H1 (cell line): ENCODE measurements around the gene MBOAT2. TPM values are rescaled to one million over a fixed set of nuclear protein-coding genes. Genes with fewer than 3 reads are reported as not detected.
"Not testable (repeated sequence)": the region's sequence is repeated elsewhere in the genome, so short reads cannot be mapped to it uniquely, and the experiment has no call there.

Source experiments
- CTCF ChIA-PET: fragments of 300-600 bp; sonication (Branson Sonifier 250); formaldehyde crosslinking; loops from one replicate; lab custom pipeline; 2021; ENCODE audit not compliant: partially characterized antibody; lab: Charles Lee
- POLR2A ChIA-PET: fragments of 300-600 bp; sonication (Branson Sonifier 250); formaldehyde crosslinking; loops from one replicate; lab custom pipeline; 2021; ENCODE audit warnings: inconsistent platforms; ENCODE audit not compliant: partially characterized antibody; lab: Charles Lee
- DNase-seq, 2 experiments: peaks; one replicate each; pipeline versions ENCODE4 v3.0.0 to v3.0.0-alpha.2; 2010 to 2022; ENCODE audit warnings: low spot score in 2 of 2, low read depth in 1 of 2, mixed read lengths in 1 of 2
- FAIRE-seq: peaks from 2 replicates; lab custom pipeline; 2011; peaks lifted over from hg19 to GRCh38; lab: Jason Lieb, UNC
- H2AFZ ChIP-seq: 2 replicates; pipeline ENCODE4 v1.8.1; 2012; ENCODE audit warnings: low read length, inconsistent platforms
- H2AK5ac ChIP-seq: 2 replicates; pipeline ENCODE4 v1.6.1; 2013; ENCODE audit warnings: low read depth, low read length
- H2BK120ac ChIP-seq: replicated peaks from 2 replicates; pipeline ENCODE3; 2013; ENCODE audit warnings: low read depth, low read length, inconsistent platforms
- H2BK12ac ChIP-seq: 2 replicates; pipeline ENCODE4 v1.6.1; 2013; ENCODE audit warnings: low read depth, low read length
- H2BK15ac ChIP-seq: 2 replicates; pipeline ENCODE4 v1.6.1; 2013; ENCODE audit warnings: low read length
- H2BK20ac ChIP-seq: 2 replicates; pipeline ENCODE4 v1.6.1; 2013; ENCODE audit warnings: low read length
- H2BK5ac ChIP-seq: 2 replicates; pipeline ENCODE4 v1.6.1; 2013; ENCODE audit warnings: low read depth, low read length
- H3K14ac ChIP-seq: 2 replicates; pipeline ENCODE4 v1.6.1; 2013; ENCODE audit warnings: inconsistent platforms; ENCODE audit not compliant: insufficient read length
- H3K18ac ChIP-seq: 2 replicates; pipeline ENCODE4 v1.6.1; 2013; ENCODE audit warnings: low read length; ENCODE audit errors: extremely low read depth
- H3K23ac ChIP-seq: 2 replicates; pipeline ENCODE4 v1.6.1; 2013; ENCODE audit warnings: inconsistent platforms; ENCODE audit not compliant: insufficient read length
- H3K23me2 ChIP-seq: 2 replicates; pipeline ENCODE4 v1.6.1; 2013; ENCODE audit warnings: low read depth, low read length
- H3K27ac ChIP-seq: 2 replicates; pipeline ENCODE4 v1.6.1; 2011; ENCODE audit warnings: low read depth, low read length, inconsistent platforms
- H3K27me3 ChIP-seq, 4 experiments: replicated peaks in 1 of 4; 1 replicate in 1 of 4; 2 replicates in 3 of 4; pipeline versions ENCODE4 v1.6.1 to v1.8.1; 2011 to 2013; ENCODE audit warnings: low read length in 3 of 4, mild to moderate bottlenecking in 3 of 4, inconsistent platforms in 2 of 4, mixed read lengths in 2 of 4, moderate library complexity in 1 of 4; ENCODE audit not compliant: control insufficient read depth in 3 of 4, insufficient read depth in 3 of 4; ENCODE audit errors: extremely low read depth in 1 of 4
- H3K36me3 ChIP-seq, 4 experiments: 2 replicates each; pipeline versions ENCODE4 v1.6.1 to v1.8.1; 2011 to 2013; ENCODE audit warnings: mild to moderate bottlenecking in 4 of 4, low read length in 3 of 4, moderate library complexity in 2 of 4, control low read depth in 1 of 4, inconsistent platforms in 1 of 4; ENCODE audit not compliant: insufficient read depth in 4 of 4, control insufficient read depth in 2 of 4
- H3K4ac ChIP-seq: replicated peaks from 2 replicates; pipeline ENCODE3; 2013; ENCODE audit warnings: low read length, low read depth, mixed read lengths, inconsistent platforms; ENCODE audit not compliant: insufficient read length
- H3K4me1 ChIP-seq, 4 experiments: replicated peaks in 1 of 4; 1 replicate in 1 of 4; 2 replicates in 3 of 4; pipeline versions ENCODE4 v1.6.1 to v1.8.1; 2011 to 2013; ENCODE audit warnings: low read length in 3 of 4, inconsistent platforms in 2 of 4, mixed read lengths in 1 of 4; ENCODE audit not compliant: insufficient read depth in 4 of 4, control insufficient read depth in 3 of 4
- H3K4me2 ChIP-seq, 2 experiments: 2 replicates each; pipeline versions ENCODE4 v1.6.1 to v1.8.1; 2011 to 2013; ENCODE audit warnings: low read depth in 2 of 2, low read length in 2 of 2, control low read depth in 1 of 2, inconsistent platforms in 1 of 2, mild to moderate bottlenecking in 1 of 2; ENCODE audit not compliant: insufficient read depth in 1 of 2
- H3K4me3 ChIP-seq, 4 experiments: fragments of 200-600, 300-600 bp in 1 of 4; sonication (generic), shearing (Covaris generic), sonication (Bioruptor Twin) in 1 of 4; 2 replicates each; pipeline versions ENCODE4 v1.5.1 to v1.8.1; 2011 to 2016; ENCODE audit warnings: low read length in 4 of 4, low read depth in 3 of 4, control low read depth in 2 of 4, inconsistent platforms in 2 of 4, mild to moderate bottlenecking in 2 of 4, mixed read lengths in 1 of 4, moderate library complexity in 1 of 4; ENCODE audit not compliant: insufficient read depth in 2 of 4; ENCODE audit errors: extremely low read depth in 1 of 4
- H3K56ac ChIP-seq: replicated peaks from 2 replicates; pipeline ENCODE3; 2013; ENCODE audit warnings: low read depth, mild to moderate bottlenecking, mixed read lengths, low read length, inconsistent platforms; ENCODE audit not compliant: insufficient read length
- H3K79me1 ChIP-seq: 2 replicates; pipeline ENCODE4 v1.6.1; 2013; ENCODE audit warnings: low read depth, low read length, control low read depth
- H3K79me2 ChIP-seq, 2 experiments: 2 replicates each; pipeline versions ENCODE4 v1.6.1 to v1.8.1; 2012 to 2013; ENCODE audit warnings: low read length in 2 of 2, mild to moderate bottlenecking in 2 of 2, inconsistent platforms in 1 of 2; ENCODE audit not compliant: insufficient read depth in 2 of 2, control insufficient read depth in 1 of 2
- H3K9ac ChIP-seq, 4 experiments: replicated peaks in 1 of 4; 1 replicate in 1 of 4; 2 replicates in 3 of 4; pipeline versions ENCODE4 v1.6.1 to v1.8.1; 2011 to 2013; ENCODE audit warnings: low read depth in 3 of 4, low read length in 3 of 4, control low read depth in 2 of 4, mild to moderate bottlenecking in 2 of 4, moderate library complexity in 2 of 4, inconsistent platforms in 1 of 4; ENCODE audit errors: extremely low read depth in 1 of 4
- H3K9me3 ChIP-seq, 2 experiments: 2 replicates each; pipeline versions ENCODE4 v1.6.1 to v1.8.1; 2012 to 2013; ENCODE audit warnings: mild to moderate bottlenecking in 2 of 2, moderate library complexity in 2 of 2, control low read depth in 1 of 2, inconsistent platforms in 1 of 2, low read depth in 1 of 2, low read length in 1 of 2, mixed read lengths in 1 of 2; ENCODE audit not compliant: insufficient read depth in 2 of 2
- H4K20me1 ChIP-seq, 2 experiments: replicated peaks in 1 of 2; 2 replicates each; pipeline versions ENCODE3 to v1.8.1; 2011 to 2013; ENCODE audit warnings: inconsistent platforms in 2 of 2, low read length in 2 of 2, mild to moderate bottlenecking in 1 of 2; ENCODE audit not compliant: insufficient read depth in 2 of 2, control insufficient read depth in 1 of 2
- H4K5ac ChIP-seq: 2 replicates; pipeline ENCODE4 v1.6.1; 2013; ENCODE audit warnings: low read length, low read depth, mixed read lengths, inconsistent platforms; ENCODE audit not compliant: insufficient read length
- H4K8ac ChIP-seq: 2 replicates; pipeline ENCODE4 v1.8.0; 2013; ENCODE audit warnings: mild to moderate bottlenecking, moderate library complexity, low read length, inconsistent platforms; ENCODE audit not compliant: insufficient read depth; ENCODE audit errors: extremely low read depth
- H4K91ac ChIP-seq: replicated peaks from 2 replicates; pipeline ENCODE3; 2013; ENCODE audit warnings: low read length, mixed read lengths, inconsistent platforms; ENCODE audit not compliant: insufficient read length
- WGBS, 2 experiments: shearing (Covaris generic) in 1 of 2; methylation state at CpG; one replicate each; pipeline versions ENCODE4 v1.1.6 to v1.1.7; 2013 to 2015; ENCODE audit warnings: low lambda C conversion rate in 2 of 2, mixed read lengths in 2 of 2, inconsistent platforms in 1 of 2, low coverage in 1 of 2, missing lambda C conversion rate in 1 of 2; ENCODE audit not compliant: insufficient replicate concordance in 2 of 2, insufficient coverage in 1 of 2, insufficient read length in 1 of 2; ENCODE audit errors: extremely low coverage in 1 of 2, missing lambda C conversion rate in 1 of 2; 5-methylcytosine and 5-hydroxymethylcytosine counted together
- polyA plus RNA-seq, 7 experiments: library from polyadenylated mRNA; depleted of rRNA in 3 of 7; stranded (reverse) in 5 of 7; unstranded in 2 of 7; fragments of >200 nt in 5 of 7; fragments of 200-250 nt in 2 of 7; gene quantifications; 1 replicate in 5 of 7; 2 replicates in 1 of 7; 4 replicates in 1 of 7; pipeline versions ENCODE4 v1.2.1 to v1.2.3, GENCODE V29; 2011 to 2013; ENCODE audit warnings: missing spikeins in 2 of 7, mixed read lengths in 2 of 7
- total RNA-seq: library from RNA; stranded (reverse); fragmentation: NEBNext Ultra II Directional; extraction: Animal tissue kit (Norgen Biotek cat#: 25700); gene quantifications from 2 replicates; pipeline ENCODE4 v1.2.1, GENCODE V29; 2021

Gene MBOAT2
- total and polyA plus RNA-seq, 2 of the 8 experiments (the other 6 are each of a cell fraction or from before 2014, with no cell fraction given) = 11.2 to 23.4 TPM

GRCh38 chr2:8902757-8903156 is 100.7 kb downstream of the MBOAT2 start:
- CTCF ChIA-PET = interaction anchor here (0.8 to 2.3 kb wide), 4 partner anchors 21 to 240 kb away, joined by 3 to 10 read pairs (median 6); no protein-coding TSS in a partner anchor
- 93% methylated on average over 7 of the region's 7 CpGs; no CpG with 5 or more reads in 1 of the 2 experiments for WGBS, 2 experiments
- H3K9ac ChIP-seq, H2BK15ac ChIP-seq, H2BK120ac ChIP-seq, H3K27me3 ChIP-seq, H4K5ac ChIP-seq, H3K36me3 ChIP-seq, H2AFZ ChIP-seq, H3K79me1 ChIP-seq, H3K4me3 ChIP-seq, H3K79me2 ChIP-seq, H3K4me1 ChIP-seq, POLR2A ChIA-PET, H4K91ac ChIP-seq, H3K56ac ChIP-seq, H2BK5ac ChIP-seq, H3K23me2 ChIP-seq, H2BK12ac ChIP-seq, H3K27ac ChIP-seq, H3K14ac ChIP-seq, H3K18ac ChIP-seq, DNase-seq, H3K4ac ChIP-seq, H2AK5ac ChIP-seq, H3K23ac ChIP-seq, H3K4me2 ChIP-seq, H3K9me3 ChIP-seq, FAIRE-seq, H4K8ac ChIP-seq, H2BK20ac ChIP-seq, H4K20me1 ChIP-seq: not testable (repeated sequence)

GRCh38 chr2:8897206-8897605 is 106.3 kb downstream of the MBOAT2 start:
- H3K27ac ChIP-seq = not testable (repeated sequence)

More at GRCh38 chr2:8897206-8897605, 106.3 kb downstream of the MBOAT2 start:
- H3K4me2 ChIP-seq, H3K4me1 ChIP-seq, H4K91ac ChIP-seq, POLR2A ChIA-PET, H3K79me2 ChIP-seq, H3K23me2 ChIP-seq, H4K5ac ChIP-seq, H2BK15ac ChIP-seq, H3K18ac ChIP-seq, H2BK20ac ChIP-seq, H3K56ac ChIP-seq, H3K14ac ChIP-seq, H3K9ac ChIP-seq, DNase-seq, H3K79me1 ChIP-seq, H3K23ac ChIP-seq, H2BK5ac ChIP-seq, FAIRE-seq, H2AFZ ChIP-seq, H2BK12ac ChIP-seq, CTCF ChIA-PET, H3K4me3 ChIP-seq, H3K27me3 ChIP-seq, H2BK120ac ChIP-seq, H4K20me1 ChIP-seq, H3K4ac ChIP-seq, H4K8ac ChIP-seq, H2AK5ac ChIP-seq: not testable (repeated sequence)
- peaks cover 0 to 16% (median under 1%) of the 10 kb centered on the region in 4 experiments; a peak in 2 of 8 replicates for H3K36me3 ChIP-seq
- peaks cover 0 to 10% of the 10 kb centered on the region in 2 experiments; a peak in 2 of 4 replicates for H3K9me3 ChIP-seq
- WGBS, 2 experiments = 89% methylated on average over 1 of the region's 1 CpG; no CpG with 5 or more reads in 1 of the 2 experiments
